Caco-2 (cell line): ENCODE data around the gene ARHGAP30. TPM values are rescaled to one million over a fixed set of nuclear protein-coding genes. Genes with fewer than 3 reads are reported as not detected.
A peak's percentile ranks its signal among the peaks of the same experiment; 100 is the strongest.

ENCODE experiments used
- BruUV-seq: library from RNA; stranded (reverse); fragments of 400-500 nt; replicated peaks from 2 replicates; lab custom pipeline; 2021; lab: Mats Ljungman, UMichigan
- CTCF ChIA-PET: fragments of 300-600 bp; sonication (Branson Sonifier 250); formaldehyde crosslinking; loops from one replicate; lab custom pipeline; 2022; ENCODE audit warnings: antibody characterized with exemption; lab: Charles Lee
- POLR2A ChIA-PET: fragments of 300-600 bp; sonication (Branson Sonifier 250); formaldehyde crosslinking; loops from one replicate; lab custom pipeline; 2022; ENCODE audit warnings: antibody characterized with exemption; lab: Charles Lee
- DNase-seq, 2 experiments: peaks; one replicate each; pipeline versions ENCODE4 v3.0.0 to v3.0.0-alpha.2; 2020 to 2022
- H3K27me3 ChIP-seq: replicated peaks from 2 replicates; pipeline ENCODE4 v1.6.0; 2011; ENCODE audit warnings: low read length; ENCODE audit not compliant: control insufficient read depth, insufficient read depth
- H3K36me3 ChIP-seq: 2 replicates; pipeline ENCODE4 v1.5.1; 2011; ENCODE audit warnings: low read length; ENCODE audit not compliant: control insufficient read depth, insufficient read depth
- H3K4me1 ChIP-seq: fragments of 250-450 bp; sonication (Bioruptor Pico); 2 replicates; pipeline ENCODE4 v1.5.1; 2020; ENCODE audit warnings: mild to moderate bottlenecking
- H3K4me3 ChIP-seq: 2 replicates; pipeline ENCODE4 v1.5.1; 2011; ENCODE audit warnings: low read depth, mild to moderate bottlenecking, control low read depth, low read length
- H3K9me3 ChIP-seq: fragments of 250-450 bp; sonication (Bioruptor Pico); 2 replicates; pipeline ENCODE4 v1.5.1; 2020; ENCODE audit warnings: mild to moderate bottlenecking, moderate library complexity
- H3K27ac Mint-ChIP-seq: one replicate; pipeline ENCODE4 v1.8.0; 2022; ENCODE audit warnings: mixed read lengths; ENCODE audit not compliant: unreplicated experiment
- H3K27me3 Mint-ChIP-seq: one replicate; pipeline ENCODE4 v1.8.0; 2022; ENCODE audit warnings: mixed read lengths; ENCODE audit not compliant: insufficient read depth, unreplicated experiment
- H3K36me3 Mint-ChIP-seq: one replicate; pipeline ENCODE4 v1.8.0; 2022; ENCODE audit warnings: mild to moderate bottlenecking, mixed read lengths; ENCODE audit not compliant: insufficient read depth, unreplicated experiment
- H3K4me1 Mint-ChIP-seq: one replicate; pipeline ENCODE4 v1.8.0; 2022; ENCODE audit warnings: low read depth, mixed read lengths; ENCODE audit not compliant: unreplicated experiment
- H3K4me3 Mint-ChIP-seq: one replicate; pipeline ENCODE4 v1.8.0; 2022; ENCODE audit warnings: mild to moderate bottlenecking, moderate library complexity, mixed read lengths; ENCODE audit not compliant: unreplicated experiment
- H3K9me3 Mint-ChIP-seq: one replicate; pipeline ENCODE4 v1.8.0; 2022; ENCODE audit warnings: mixed read lengths; ENCODE audit not compliant: unreplicated experiment
- intact Hi-C: fragments of 100-400 bp; cut with micrococcal nuclease; formaldehyde crosslinking; loops from one replicate; pipeline ENCODE4 v1.10.0; 2022; ENCODE audit not compliant: unreplicated experiment
- total RNA-seq: library from RNA; stranded (reverse); gene quantifications from 2 replicates; pipeline ENCODE4 v1.2.3, GENCODE V29; 2022
- TF ChIP-seq, protein P1 (sequence below), 2 experiments: fragments of 200-600 bp in 1 of 2; IDR thresholded peaks; 1 replicate in 1 of 2; 2 replicates in 1 of 2; pipeline versions ENCODE4 v1.5.1 to v1.8.0; 2011 to 2022; ENCODE audit warnings: antibody characterized with exemption in 1 of 2, control low read depth in 1 of 2, inconsistent platforms in 1 of 2, low read depth in 1 of 2, low read length in 1 of 2, mild to moderate bottlenecking in 1 of 2, moderate library complexity in 1 of 2; ENCODE audit not compliant: insufficient read depth in 1 of 2, severe bottlenecking in 1 of 2, unreplicated experiment in 1 of 2

The ARHGAP30 gene
- total RNA-seq, 1 experiment from 2014 or later, result not detected

DNA sequence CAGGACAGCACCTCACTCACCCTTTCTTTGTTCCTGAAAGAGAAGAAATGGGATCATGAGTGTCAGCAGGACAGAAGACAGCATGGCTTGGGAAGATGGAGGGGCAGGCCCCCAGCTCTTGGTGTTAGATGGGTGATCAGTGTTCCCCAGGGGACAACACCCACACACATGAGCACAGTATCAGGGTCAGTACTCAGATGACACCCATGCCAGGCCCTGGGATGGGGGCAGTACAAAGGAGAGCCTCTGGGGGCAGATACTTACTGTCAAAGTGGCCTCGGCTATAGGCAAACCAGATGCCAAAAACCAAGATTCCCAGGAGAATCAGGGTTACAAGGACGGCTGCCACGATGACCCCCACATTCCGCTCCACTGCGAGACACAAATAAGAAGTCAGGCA is 70.3 kb downstream of the ARHGAP30 start:
- no peaks in the 10 kb centered on the region for H3K9me3 ChIP-seq
- Mint-ChIP-seq H3K27ac (no peak overlapping the region), H3K4me1 (peaks cover 7% of the 10 kb centered on the region), H3K9me3 (no peaks in the 10 kb centered on the region), H3K4me3 (no peak overlapping the region), H3K27me3 (no peaks in the 10 kb centered on the region), H3K36me3 (peaks cover 79% of the 10 kb centered on the region)
- peaks cover 10% of the 10 kb centered on the region for H3K4me1 ChIP-seq
- CTCF ChIA-PET, result no interaction called here
- POLR2A ChIA-PET, result interaction anchor here (0.7 kb wide), 1 partner anchor 10 kb away, joined by 3 read pairs; no protein-coding TSS in a partner anchor
- no TSS peak for BruUV-seq
- intact Hi-C loops, result no loop called here
- H3K4me3 ChIP-seq, result no peak overlapping the region
- DNase-seq, result no peak
- H3K36me3 ChIP-seq, result peaks cover 13% of the 10 kb centered on the region
- H3K27me3 ChIP-seq, result no peaks in the 10 kb centered on the region
- TF ChIP-seq, protein P1, sequence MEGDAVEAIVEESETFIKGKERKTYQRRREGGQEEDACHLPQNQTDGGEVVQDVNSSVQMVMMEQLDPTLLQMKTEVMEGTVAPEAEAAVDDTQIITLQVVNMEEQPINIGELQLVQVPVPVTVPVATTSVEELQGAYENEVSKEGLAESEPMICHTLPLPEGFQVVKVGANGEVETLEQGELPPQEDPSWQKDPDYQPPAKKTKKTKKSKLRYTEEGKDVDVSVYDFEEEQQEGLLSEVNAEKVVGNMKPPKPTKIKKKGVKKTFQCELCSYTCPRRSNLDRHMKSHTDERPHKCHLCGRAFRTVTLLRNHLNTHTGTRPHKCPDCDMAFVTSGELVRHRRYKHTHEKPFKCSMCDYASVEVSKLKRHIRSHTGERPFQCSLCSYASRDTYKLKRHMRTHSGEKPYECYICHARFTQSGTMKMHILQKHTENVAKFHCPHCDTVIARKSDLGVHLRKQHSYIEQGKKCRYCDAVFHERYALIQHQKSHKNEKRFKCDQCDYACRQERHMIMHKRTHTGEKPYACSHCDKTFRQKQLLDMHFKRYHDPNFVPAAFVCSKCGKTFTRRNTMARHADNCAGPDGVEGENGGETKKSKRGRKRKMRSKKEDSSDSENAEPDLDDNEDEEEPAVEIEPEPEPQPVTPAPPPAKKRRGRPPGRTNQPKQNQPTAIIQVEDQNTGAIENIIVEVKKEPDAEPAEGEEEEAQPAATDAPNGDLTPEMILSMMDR (IDR thresholded peaks at IDR 0.05; ENCODE audit: insufficient read depth in 1 of 2, low read depth in 1 of 2, low read length in 1 of 2, severe bottlenecking in 1 of 2, unreplicated experiment in 1 of 2), result no peak

DNA sequence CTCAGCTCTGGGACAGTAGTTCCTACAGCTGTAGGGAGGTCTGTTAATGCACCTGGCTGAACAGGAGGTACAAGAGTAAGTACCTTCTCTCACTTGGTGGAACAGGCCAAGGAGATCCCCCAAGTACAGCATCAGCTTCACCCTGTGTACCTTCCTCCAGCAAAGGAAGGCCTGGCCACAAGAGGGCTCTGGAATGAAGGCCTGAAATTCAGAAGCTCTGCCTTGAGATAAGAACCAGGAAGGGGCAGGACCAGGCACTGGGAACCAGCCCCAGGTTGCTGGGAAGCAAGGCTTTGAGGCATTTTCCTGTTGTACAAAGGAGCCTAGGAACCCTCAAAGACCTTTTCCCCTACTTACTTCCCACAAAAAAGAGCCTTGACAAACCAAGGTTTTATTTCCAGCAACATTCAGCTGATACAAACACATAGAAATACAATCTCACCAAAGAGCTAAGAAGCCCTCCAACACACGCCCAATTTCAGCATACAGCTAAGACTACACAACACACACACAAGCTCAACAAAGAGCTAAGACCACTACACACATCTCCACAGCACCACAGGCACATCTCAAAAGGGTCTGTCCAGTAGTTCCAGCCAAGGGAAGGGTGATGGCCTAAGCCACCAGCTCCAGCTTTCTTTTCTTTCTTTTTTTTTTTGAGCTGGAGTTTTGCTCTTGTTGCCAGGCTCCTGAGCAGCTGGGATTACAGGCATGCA is 72.2 kb downstream of the ARHGAP30 start:
- Histone ChIP-seq H3K4me3 (no peak overlapping the region), H3K9me3 (no peaks in the 10 kb centered on the region), H3K36me3 (peaks cover 13% of the 10 kb centered on the region), H3K4me1 (peaks cover 10% of the 10 kb centered on the region), H3K27me3 (no peaks in the 10 kb centered on the region)
- Mint-ChIP-seq H3K9me3 (no peaks in the 10 kb centered on the region), H3K4me3 (no peak overlapping the region), H3K27me3 (no peaks in the 10 kb centered on the region), H3K27ac (peak overlapping the region; percentile 36), H3K36me3 (peaks cover 86% of the 10 kb centered on the region), H3K4me1 (peaks cover 7% of the 10 kb centered on the region)
- TF ChIP-seq, protein P1 (IDR thresholded peaks at IDR 0.05; ENCODE audit: insufficient read depth in 1 of 2, low read depth in 1 of 2, low read length in 1 of 2, severe bottlenecking in 1 of 2, unreplicated experiment in 1 of 2), result peak; percentile 53 to 86
- ChIA-PET POLR2A (interaction anchor here (0.7 to 2.3 kb wide), 5 partner anchors 16 to 48 kb away, joined by 3 to 43 read pairs (median 6); partner anchors contain the start of genes F11R, TSTD1 and USF1), CTCF (interaction anchor here (0.6 to 2.3 kb wide), 16 partner anchors 9 to 131 kb away, joined by 3 to 53 read pairs (median 4); partner anchors contain the start of genes F11R, KLHDC9 and USF1)
- intact Hi-C loops, result loop anchor here (1.0 kb wide), 5 partner anchors 16 to 143 kb away; partner anchors contain the start of genes TSTD1 and USF1
- BruUV-seq, result no TSS peak
- DNase-seq, result peak; percentile 81 to 83

Other genes with a start within 250 kb of the ARHGAP30 start
- 0.11 TPM in 1 of 2 replicates, not detected in the other for gene CD244, start 207.0 kb downstream of the ARHGAP30 start, total RNA-seq
- gene ITLN1, start 184.7 kb downstream of the ARHGAP30 start, total RNA-seq, result 0.37 TPM in 1 of 2 replicates, not detected in the other
- 0.93 and 1.3 TPM in 2 replicates for gene ITLN2, start 115.1 kb downstream of the ARHGAP30 start, total RNA-seq
- gene F11R, start 48.7 kb downstream of the ARHGAP30 start, total RNA-seq, result 182 and 196 TPM in 2 replicates
- 24.8 and 26.8 TPM in 2 replicates for gene TSTD1, start 30.9 kb downstream of the ARHGAP30 start, total RNA-seq
- 49.7 and 52.7 TPM in 2 replicates for gene USF1, start 23.9 kb downstream of the ARHGAP30 start, total RNA-seq
- gene NECTIN4, start 19.7 kb upstream of the ARHGAP30 start, total RNA-seq, result 0.20 and 0.74 TPM in 2 replicates
- gene KLHDC9, start 28.5 kb upstream of the ARHGAP30 start, total RNA-seq, result 2.0 and 2.2 TPM in 2 replicates
- gene PFDN2, start 48.1 kb upstream of the ARHGAP30 start, total RNA-seq, result 80.0 and 88.0 TPM in 2 replicates
- 41.8 and 42.1 TPM in 2 replicates for gene NIT1, start 48.2 kb upstream of the ARHGAP30 start, total RNA-seq
- gene DEDD, start 62.8 kb upstream of the ARHGAP30 start, total RNA-seq, result 33.8 and 37.0 TPM in 2 replicates
- 98.2 and 105 TPM in 2 replicates for gene UFC1, start 84.1 kb upstream of the ARHGAP30 start, total RNA-seq
- 38.2 and 39.8 TPM in 2 replicates for gene USP21, start 89.6 kb upstream of the ARHGAP30 start, total RNA-seq
- gene PPOX, start 96.5 kb upstream of the ARHGAP30 start, total RNA-seq, result 25.0 and 25.4 TPM in 2 replicates
- 39.6 and 48.1 TPM in 2 replicates for gene B4GALT3, start 107.6 kb upstream of the ARHGAP30 start, total RNA-seq
- gene ADAMTS4, start 129.2 kb upstream of the ARHGAP30 start, total RNA-seq, result 0.23 and 0.32 TPM in 2 replicates
- 110 and 115 TPM in 2 replicates for gene NDUFS2, start 132.5 kb upstream of the ARHGAP30 start, total RNA-seq
- gene FCER1G, start 145.4 kb upstream of the ARHGAP30 start, total RNA-seq, result 1.5 and 2.6 TPM in 2 replicates
- gene APOA2, start 153.7 kb upstream of the ARHGAP30 start, total RNA-seq, result 711 and 784 TPM in 2 replicates
- 23.1 and 24.0 TPM in 2 replicates for gene TOMM40L, start 156.2 kb upstream of the ARHGAP30 start, total RNA-seq
- not detected in 2 replicates for gene NR1I3, start 168.3 kb upstream of the ARHGAP30 start, total RNA-seq
- 2.5 and 3.3 TPM in 2 replicates for gene PCP4L1, start 188.9 kb upstream of the ARHGAP30 start, total RNA-seq
- gene MPZ, start 240.1 kb upstream of the ARHGAP30 start, total RNA-seq, result 0.20 and 0.23 TPM in 2 replicates
- 261 and 268 TPM in 2 replicates for gene SDHC, start 244.5 kb upstream of the ARHGAP30 start, total RNA-seq